DMS 273 treated with DMSO at 0.1 percent for 48 hours (cell line): Measurements from ENCODE around the gene MLYCD.
A peak's percentile ranks its signal among the peaks of the same experiment; 100 is the strongest.

Experiments
- DNase-seq: peaks from one replicate; lab custom pipeline; 2025; lab: John Stamatoyannopoulos, UW

Gene MLYCD

GRCh38 chr16:83898463-83899271 is at the start of gene MLYCD:
Gene MLYCD, plus strand, starts transcription at chr16:83899115. Its CDS starts 30 bp downstream, at chr16:83899145.
- DNase-seq: peak; percentile 24

DNA sequence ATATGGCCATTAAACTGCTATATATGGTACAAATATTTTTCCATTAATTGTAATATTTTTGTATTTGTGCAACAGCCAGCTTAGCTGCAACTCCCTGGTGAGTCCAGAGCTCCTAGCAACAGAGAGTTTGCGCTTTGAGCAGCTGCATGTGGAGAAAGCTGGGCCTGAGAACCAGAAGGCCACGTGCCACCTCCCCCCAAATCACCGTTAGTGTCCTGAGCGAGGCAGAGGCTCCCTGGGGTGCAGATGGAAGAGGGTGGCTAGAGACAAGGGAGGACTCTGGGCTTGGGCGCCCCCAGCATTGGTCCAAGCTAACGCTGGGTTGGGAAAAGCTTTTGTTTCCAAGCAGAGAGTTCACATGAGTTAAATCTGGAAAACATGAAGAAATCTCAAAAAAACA is 49.5 kb upstream of the MLYCD start:
- DNase-seq: no peak

GRCh38 chr16:83850947-83851346 is 48.0 kb upstream of the MLYCD start:
- no peak for DNase-seq

GRCh38 chr16:83851473-83851872 is 47.4 kb upstream of the MLYCD start:
- DNase-seq: no peak

- DNase-seq: no peak
These were observed 46.1 kb upstream of the MLYCD start for GRCh38 chr16:83852774-83853173.

- DNase-seq: no peak
These were observed 45.1 kb upstream of the MLYCD start for GRCh38 chr16:83853834-83854233.

- DNase-seq: no peak
These were observed 44.5 kb upstream of the MLYCD start for GRCh38 chr16:83854420-83854819.

GRCh38 chr16:83856792-83857191 is 42.1 kb upstream of the MLYCD start:
- DNase-seq: no peak

- DNase-seq: no peak
These were observed 39.6 kb upstream of the MLYCD start for GRCh38 chr16:83859265-83859664.

DNA sequence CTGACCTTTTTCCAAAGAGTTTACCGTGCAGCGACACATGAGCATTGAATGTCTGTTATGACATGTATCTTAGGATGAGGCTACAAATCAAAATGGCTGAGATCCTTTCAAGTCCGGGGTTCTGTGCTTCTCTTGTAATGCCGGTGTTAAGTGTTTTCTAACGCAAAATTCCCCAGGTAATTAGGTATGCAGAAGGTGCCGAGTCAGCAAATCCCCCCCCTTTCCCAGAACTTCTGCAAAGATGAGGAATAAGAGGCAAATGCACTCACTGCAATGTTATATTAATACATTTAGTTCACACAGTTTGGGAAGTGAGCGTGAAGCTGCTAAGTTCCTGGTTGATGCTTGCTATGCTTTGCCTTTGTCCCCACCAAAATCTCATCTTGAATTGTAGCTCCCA is 36.3 kb upstream of the MLYCD start:
- no peak for DNase-seq

GRCh38 chr16:83863682-83864081 is 35.2 kb upstream of the MLYCD start:
- DNase-seq: no peak

GRCh38 chr16:83870830-83871229 is 28.1 kb upstream of the MLYCD start:
- no peak for DNase-seq

- DNase-seq: no peak
These were observed 20.1 kb upstream of the MLYCD start for GRCh38 chr16:83878838-83879237.

- DNase-seq: no peak
These were observed 16.6 kb upstream of the MLYCD start for GRCh38 chr16:83882163-83882885.

DNA sequence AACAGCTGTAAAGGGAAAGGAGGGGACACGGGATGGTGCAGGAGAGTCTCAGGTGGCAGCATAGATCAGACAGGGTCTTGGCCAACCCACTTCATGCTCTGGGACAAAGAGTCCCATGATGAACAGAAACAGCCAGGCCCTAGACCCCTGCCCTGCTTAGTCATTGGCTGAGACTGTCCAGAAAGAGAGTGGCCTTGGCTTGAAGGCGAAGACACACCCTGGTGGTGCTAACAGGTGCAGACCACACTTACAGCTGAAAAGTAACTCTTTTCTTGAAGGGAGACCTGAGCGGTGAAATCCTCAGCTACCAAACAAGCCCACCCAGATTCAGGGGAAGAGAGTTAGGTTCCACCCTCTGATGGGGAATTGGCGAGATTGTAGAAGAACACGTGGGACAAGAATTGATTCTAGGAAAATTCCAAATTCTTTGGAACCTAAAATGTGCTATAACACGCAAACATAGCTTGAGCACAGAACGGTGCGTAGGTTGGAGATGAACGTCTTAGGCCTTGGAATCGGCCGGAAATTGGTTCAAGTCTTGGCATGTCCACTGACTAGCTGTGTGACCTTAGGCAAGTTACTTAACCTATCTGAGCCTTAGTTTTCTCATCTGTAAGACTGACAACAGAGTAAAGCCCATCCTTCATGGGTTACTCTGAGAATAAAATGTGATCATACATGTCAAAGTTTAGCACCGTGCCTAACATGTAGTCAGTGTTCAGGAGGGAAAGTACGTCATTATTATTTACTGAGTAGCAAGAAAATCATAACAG is 12.5 kb upstream of the MLYCD start:
- DNase-seq: no peak

GRCh38 chr16:83887080-83887479 is 11.8 kb upstream of the MLYCD start:
- no peak for DNase-seq

DNA sequence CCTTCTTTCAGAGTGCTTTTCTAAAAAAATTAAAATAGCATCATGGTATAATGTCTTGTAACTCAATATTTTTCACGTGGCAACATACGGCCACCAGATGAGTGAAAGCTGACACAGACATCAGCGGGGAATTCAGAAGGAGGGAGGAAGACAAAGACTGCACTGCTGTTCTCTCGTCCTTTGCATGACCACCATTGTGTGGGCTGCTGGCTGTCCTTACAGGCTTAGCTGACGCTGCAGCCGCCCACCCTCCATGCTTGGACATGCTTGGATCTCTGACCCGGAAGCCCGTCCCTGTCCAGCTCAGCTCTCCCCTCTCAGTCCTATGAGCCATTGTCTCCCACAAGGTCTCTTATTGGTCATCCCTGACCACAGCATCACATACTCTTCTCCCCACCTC is 11.4 kb upstream of the MLYCD start:
- no peak for DNase-seq

GRCh38 chr16:83888672-83889044 is 10.3 kb upstream of the MLYCD start:
- no peak for DNase-seq

- no peak for DNase-seq
These were observed 8.6 kb upstream of the MLYCD start for GRCh38 chr16:83890359-83890758.

DNA sequence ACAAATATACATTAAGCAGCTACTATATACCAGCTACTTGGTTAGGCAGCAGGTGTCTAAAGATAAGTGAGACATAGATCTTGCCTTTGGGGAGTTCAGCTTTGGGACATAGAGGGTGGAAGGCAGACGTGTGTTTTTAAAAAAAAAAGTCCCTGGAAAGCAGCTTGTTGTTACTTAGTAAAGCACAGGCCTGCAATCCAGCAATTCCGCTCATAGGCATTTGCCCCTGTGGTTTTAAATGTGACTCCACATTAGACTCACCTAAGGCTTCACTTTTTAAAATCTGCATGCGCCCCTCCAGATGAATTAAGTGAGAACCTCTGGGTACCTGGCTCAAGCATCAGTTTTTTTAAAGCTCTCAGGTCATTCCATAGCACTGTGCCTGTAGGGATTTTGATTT is 7.2 kb upstream of the MLYCD start:
- DNase-seq: no peak

- DNase-seq: no peak
These were observed 3.7 kb upstream of the MLYCD start for GRCh38 chr16:83895243-83895642.

DNA sequence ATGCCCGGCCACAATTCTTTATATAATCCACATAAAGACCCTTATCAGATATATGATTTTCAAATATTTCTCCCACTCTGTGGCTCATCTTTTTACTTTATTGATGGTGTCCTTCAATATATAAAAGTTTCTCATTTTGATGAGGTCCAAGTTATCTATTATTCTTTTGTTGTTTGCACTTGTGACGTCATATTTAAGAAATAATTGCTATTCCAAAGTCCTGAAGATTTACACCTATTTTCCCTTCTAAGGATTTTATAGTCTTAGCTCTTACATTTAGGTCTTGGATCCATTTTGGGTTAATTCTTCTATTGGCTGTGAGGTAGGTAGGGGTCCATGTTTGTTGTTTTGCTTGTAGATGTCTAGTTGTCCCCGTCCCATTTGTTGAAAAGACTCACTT is 3.0 kb upstream of the MLYCD start:
- no peak for DNase-seq
